ENCODE measurements around the gene DNM1.

- TF ChIP-seq POLR2AphosphoS5 (IDR thresholded peaks at IDR 0.05) (no peak), POLR2A (IDR thresholded peaks at IDR 0.05) (no peak)
- TF ChIP-seq, protein P1, sequence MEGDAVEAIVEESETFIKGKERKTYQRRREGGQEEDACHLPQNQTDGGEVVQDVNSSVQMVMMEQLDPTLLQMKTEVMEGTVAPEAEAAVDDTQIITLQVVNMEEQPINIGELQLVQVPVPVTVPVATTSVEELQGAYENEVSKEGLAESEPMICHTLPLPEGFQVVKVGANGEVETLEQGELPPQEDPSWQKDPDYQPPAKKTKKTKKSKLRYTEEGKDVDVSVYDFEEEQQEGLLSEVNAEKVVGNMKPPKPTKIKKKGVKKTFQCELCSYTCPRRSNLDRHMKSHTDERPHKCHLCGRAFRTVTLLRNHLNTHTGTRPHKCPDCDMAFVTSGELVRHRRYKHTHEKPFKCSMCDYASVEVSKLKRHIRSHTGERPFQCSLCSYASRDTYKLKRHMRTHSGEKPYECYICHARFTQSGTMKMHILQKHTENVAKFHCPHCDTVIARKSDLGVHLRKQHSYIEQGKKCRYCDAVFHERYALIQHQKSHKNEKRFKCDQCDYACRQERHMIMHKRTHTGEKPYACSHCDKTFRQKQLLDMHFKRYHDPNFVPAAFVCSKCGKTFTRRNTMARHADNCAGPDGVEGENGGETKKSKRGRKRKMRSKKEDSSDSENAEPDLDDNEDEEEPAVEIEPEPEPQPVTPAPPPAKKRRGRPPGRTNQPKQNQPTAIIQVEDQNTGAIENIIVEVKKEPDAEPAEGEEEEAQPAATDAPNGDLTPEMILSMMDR (IDR thresholded peaks at IDR 0.05) = no peak
Measured at GRCh38 chr9:128285033-128285784, 82.0 kb downstream of the DNM1 start.
